Chondrocyte (in vitro differentiated cells): ENCODE results near the gene ATAD2B. TPM values are rescaled to one million over a fixed set of nuclear protein-coding genes. Genes with fewer than 3 reads are reported as not detected.

ENCODE experiments used
- DNase-seq: peaks from one replicate; pipeline ENCODE4 v3.0.0; 2021; ENCODE audit warnings: mixed read lengths, low spot score
- H3K27ac Mint-ChIP-seq: one replicate; pipeline ENCODE4 v1.8.0; 2021; ENCODE audit warnings: mild to moderate bottlenecking, moderate library complexity, mixed read lengths; ENCODE audit not compliant: unreplicated experiment
- H3K27me3 Mint-ChIP-seq: 2 replicates; pipeline ENCODE4 v1.8.0; 2021; ENCODE audit warnings: low read depth, mixed read lengths
- H3K36me3 Mint-ChIP-seq: 2 replicates; pipeline ENCODE4 v1.8.0; 2021; ENCODE audit warnings: low read depth, mixed read lengths
- H3K4me1 Mint-ChIP-seq: 2 replicates; pipeline ENCODE4 v1.8.0; 2021; ENCODE audit warnings: low read depth, mild to moderate bottlenecking, mixed read lengths
- H3K4me3 Mint-ChIP-seq: one replicate; pipeline ENCODE4 v1.8.0; 2021; ENCODE audit warnings: mild to moderate bottlenecking, moderate library complexity, mixed read lengths; ENCODE audit not compliant: unreplicated experiment
- H3K9me3 Mint-ChIP-seq: 2 replicates; pipeline ENCODE4 v1.8.0; 2021; ENCODE audit warnings: low read depth, mixed read lengths
- CTCF ChIP-seq: fragments of 200-600 bp; sonication (generic); IDR thresholded peaks from 2 replicates; pipeline ENCODE4 v1.5.0; 2021; ENCODE audit warnings: antibody characterized with exemption, mild to moderate bottlenecking, moderate library complexity
- total RNA-seq: library from RNA; stranded (reverse); gene quantifications from 3 replicates; pipeline ENCODE4 v1.2.1, GENCODE V29; 2021

Gene ATAD2B
- total RNA-seq, 1 donor from 2014 or later, result 15.9 TPM

GRCh38 chr2:23843051-23843976 lies 83.6 kb downstream of the ATAD2B start:
- TF ChIP-seq CTCF, result no peak
- no peak for DNase-seq
- Mint-ChIP-seq H3K4me1 (peaks cover 16% of the 10 kb centered on the region), H3K9me3 (peaks cover 16% of the 10 kb centered on the region), H3K27me3 (no peaks in the 10 kb centered on the region), H3K4me3 (no peak overlapping the region), H3K36me3 (peaks cover 9% of the 10 kb centered on the region), H3K27ac (peak overlapping the region; percentile 35)

- Mint-ChIP-seq H3K4me1 (peaks cover 16% of the 10 kb centered on the region), H3K27ac (no peak overlapping the region), H3K27me3 (no peaks in the 10 kb centered on the region), H3K36me3 (peaks cover 7% of the 10 kb centered on the region), H3K9me3 (peaks cover 14% of the 10 kb centered on the region), H3K4me3 (no peak overlapping the region)
- no peak for DNase-seq
- no peak for TF ChIP-seq CTCF
Measured at GRCh38 chr2:23839919-23840578, 86.9 kb downstream of the ATAD2B start.

- Mint-ChIP-seq H3K27ac (no peak overlapping the region), H3K4me1 (peaks cover 16% of the 10 kb centered on the region), H3K9me3 (peaks cover 5% of the 10 kb centered on the region), H3K36me3 (no peaks in the 10 kb centered on the region), H3K27me3 (no peaks in the 10 kb centered on the region), H3K4me3 (no peak overlapping the region)
- no peak for TF ChIP-seq CTCF
- DNase-seq, result no peak
Measured at GRCh38 chr2:23838996-23839395, 87.9 kb downstream of the ATAD2B start.

GRCh38 chr2:23838581-23838980 lies 88.3 kb downstream of the ATAD2B start:
- H3K36me3 Mint-ChIP-seq, result no peaks in the 10 kb centered on the region
- no peak for TF ChIP-seq CTCF
- H3K27ac Mint-ChIP-seq, result no peak overlapping the region
- no peak for DNase-seq
- H3K9me3 Mint-ChIP-seq, result peaks cover 5% of the 10 kb centered on the region
- H3K4me1 Mint-ChIP-seq, result peaks cover 15% of the 10 kb centered on the region
- no peaks in the 10 kb centered on the region for H3K27me3 Mint-ChIP-seq
- no peak overlapping the region for H3K4me3 Mint-ChIP-seq

- TF ChIP-seq CTCF, result no peak
- H3K36me3 Mint-ChIP-seq, result no peaks in the 10 kb centered on the region
- no peaks in the 10 kb centered on the region for H3K27me3 Mint-ChIP-seq
- peaks cover 3% of the 10 kb centered on the region for H3K9me3 Mint-ChIP-seq
- H3K4me1 Mint-ChIP-seq, result peaks cover 8% of the 10 kb centered on the region
- H3K27ac Mint-ChIP-seq, result no peak overlapping the region
- no peak overlapping the region for H3K4me3 Mint-ChIP-seq
- no peak for DNase-seq
Measured at GRCh38 chr2:23837871-23838270, 89.1 kb downstream of the ATAD2B start.
